Ovary (tissue), 3 donors: ENCODE data around the gene KRT8.

Experiments
- CTCF ChIP-seq, 3 donors: fragments of 450-650 bp in 2 of 3; fragments of 200-600 bp in 1 of 3; IDR thresholded peaks; one replicate each; pipeline versions ENCODE4 v1.5.1 to v1.8.0; 2016 to 2022; ENCODE audit warnings: antibody characterized with exemption in 3 of 3, mild to moderate bottlenecking in 1 of 3
- EP300 ChIP-seq: sonication (generic); formaldehyde crosslinking; IDR thresholded peaks from one replicate; pipeline ENCODE4 v1.6.1; 2017; ENCODE audit warnings: antibody characterized with exemption
- POLR2A ChIP-seq: fragments of 450-650 bp; IDR thresholded peaks from one replicate; pipeline ENCODE4 v1.6.1; 2017; ENCODE audit warnings: antibody characterized with exemption, mild to moderate bottlenecking, moderate library complexity
- donor health status: DM: no; HTN: no; CAD: no.

GRCh38 chr12:52870361-52871290 is 34.2 kb downstream of the KRT8 start:
- TF ChIP-seq CTCF (IDR thresholded peaks at IDR 0.05) (no peak), POLR2A (no peak), EP300 (no peak)
